K562 (cell line): Measurements from ENCODE around the gene ZNF691. TPM values are rescaled to one million over a fixed set of nuclear protein-coding genes. Genes with fewer than 3 reads are reported as not detected.

ENCODE experiments used
- BMI1 ChIP-seq: fragments of 150-350 bp; IDR thresholded peaks from 2 replicates; pipeline ENCODE4 v1.6.1; 2014; ENCODE audit warnings: low read length
- EGR1 ChIP-seq: fragments of 450-650 bp; conservative IDR thresholded peaks from 2 replicates; pipeline ENCODE4 v1.6.1; 2017; ENCODE audit warnings: mild to moderate bottlenecking
- ELF2 ChIP-seq: fragments of 250-450 bp; sonication (Bioruptor Pico); IDR thresholded peaks from 2 replicates; pipeline ENCODE4 v1.5.0; 2021; ENCODE audit warnings: mild to moderate bottlenecking
- EP400 ChIP-seq: fragments of 450-650 bp; IDR thresholded peaks from 2 replicates; pipeline ENCODE4 v1.6.1; 2017; ENCODE audit warnings: antibody characterized with exemption, mild to moderate bottlenecking, moderate library complexity
- HCFC1 ChIP-seq: IDR thresholded peaks from 2 replicates; pipeline ENCODE4 v1.6.1; 2012; ENCODE audit warnings: low read depth, low read length, improper control_type of control experiment
- HOXB6 ChIP-seq: fragments of 250-450 bp; sonication (Bioruptor Pico); IDR thresholded peaks from 2 replicates; pipeline ENCODE4 v1.5.1; 2022; ENCODE audit warnings: mild to moderate bottlenecking, borderline replicate concordance
- SMARCA4 ChIP-seq: fragments of 450-650 bp; IDR thresholded peaks from 2 replicates; pipeline ENCODE4 v1.6.1; 2016
- SMARCE1 ChIP-seq: fragments of 450-650 bp; IDR thresholded peaks from 2 replicates; pipeline ENCODE4 v1.7.1; 2016; ENCODE audit warnings: mild to moderate bottlenecking
- TAF9B ChIP-seq: fragments of 450-650 bp; IDR thresholded peaks from 2 replicates; pipeline ENCODE4 v1.6.1; 2018; ENCODE audit warnings: mild to moderate bottlenecking; ENCODE audit not compliant: partially characterized antibody
- TBL1XR1 ChIP-seq, 2 experiments: IDR thresholded peaks; 2 replicates each; pipeline ENCODE4 v1.6.1; 2012; ENCODE audit warnings: improper control_type of control experiment in 2 of 2, low read length in 2 of 2, mild to moderate bottlenecking in 1 of 2
- XRCC3 ChIP-seq: fragments of 450-650 bp; IDR thresholded peaks from 2 replicates; pipeline ENCODE4 v1.6.1; 2017; ENCODE audit warnings: mild to moderate bottlenecking, moderate library complexity
- ZBTB8A ChIP-seq: fragments of 450-650 bp; IDR thresholded peaks from 2 replicates; pipeline ENCODE4 v1.6.1; 2018; ENCODE audit warnings: mild to moderate bottlenecking, moderate library complexity; ENCODE audit not compliant: partially characterized antibody
- ZC3H8 ChIP-seq: fragments of 450-650 bp; IDR thresholded peaks from 2 replicates; pipeline ENCODE4 v1.6.1; 2017
- ZFPM2 ChIP-seq: fragments of 250-450 bp; sonication (Bioruptor Pico); IDR thresholded peaks from 2 replicates; pipeline ENCODE4 v1.5.1; 2022; ENCODE audit warnings: mild to moderate bottlenecking
- polyA plus RNA-seq, 8 experiments: library from polyadenylated mRNA; depleted of rRNA in 4 of 8; stranded (reverse) in 5 of 8; unstranded in 3 of 8; fragments of >200 nt; fragmentation: Nextera tagmentation in 2 of 8; fragmentation: Illumina TruSeq in 1 of 8; extraction: Ambion mirVana in 2 of 8; extraction: Trizol in 1 of 8; gene quantifications; 2 replicates each; pipeline versions ENCODE4 v1.2.1 to v1.2.3, GENCODE V29; 2011 to 2014; ENCODE audit warnings: inconsistent platforms in 1 of 8, missing spikeins in 1 of 8
- total RNA-seq, 7 experiments: library from RNA; depleted of rRNA in 6 of 7; stranded (reverse); fragments of >200 nt in 6 of 7; fragmentation: Illumina TruSeq in 2 of 7; extraction: Trizol in 2 of 7; gene quantifications; 2 replicates each; pipeline versions ENCODE4 v1.2.1 to v1.2.3, GENCODE V29; 2011 to 2021; ENCODE audit warnings: low replicate concordance in 1 of 7
- TF ChIP-seq, protein P1 (sequence below): IDR thresholded peaks from 2 replicates; pipeline ENCODE4 v1.6.1; 2012; ENCODE audit warnings: low read depth, low read length, improper control_type of control experiment, borderline replicate concordance
- TF ChIP-seq, protein P2 (sequence below): fragments of 450-650 bp; IDR thresholded peaks from 2 replicates; pipeline ENCODE4 v1.6.1; 2017; ENCODE audit warnings: mild to moderate bottlenecking, moderate library complexity
- TF ChIP-seq, protein P3 (sequence below): fragments of 450-650 bp; formaldehyde crosslinking; IDR thresholded peaks from 2 replicates; pipeline ENCODE4 v1.4.0; 2020; ENCODE audit warnings: mild to moderate bottlenecking, moderate library complexity
- TF ChIP-seq, protein P4 (sequence below): fragments of 450-650 bp; IDR thresholded peaks from 2 replicates; pipeline ENCODE4 v1.6.1; 2018; ENCODE audit warnings: mild to moderate bottlenecking, low read depth; ENCODE audit not compliant: partially characterized antibody
- TF ChIP-seq, protein P5 (sequence below): sonication (generic); formaldehyde crosslinking; IDR thresholded peaks from 2 replicates; pipeline ENCODE4 v1.8.1; 2023; ENCODE audit warnings: mild to moderate bottlenecking, missing genetic modification reagents

ZNF691 gene
- total and polyA plus RNA-seq, 9 of the 15 experiments (the other 6 are each of a cell fraction or from before 2014, with no cell fraction given), result 10.7 to 30.4 (median 14.8) TPM

DNA sequence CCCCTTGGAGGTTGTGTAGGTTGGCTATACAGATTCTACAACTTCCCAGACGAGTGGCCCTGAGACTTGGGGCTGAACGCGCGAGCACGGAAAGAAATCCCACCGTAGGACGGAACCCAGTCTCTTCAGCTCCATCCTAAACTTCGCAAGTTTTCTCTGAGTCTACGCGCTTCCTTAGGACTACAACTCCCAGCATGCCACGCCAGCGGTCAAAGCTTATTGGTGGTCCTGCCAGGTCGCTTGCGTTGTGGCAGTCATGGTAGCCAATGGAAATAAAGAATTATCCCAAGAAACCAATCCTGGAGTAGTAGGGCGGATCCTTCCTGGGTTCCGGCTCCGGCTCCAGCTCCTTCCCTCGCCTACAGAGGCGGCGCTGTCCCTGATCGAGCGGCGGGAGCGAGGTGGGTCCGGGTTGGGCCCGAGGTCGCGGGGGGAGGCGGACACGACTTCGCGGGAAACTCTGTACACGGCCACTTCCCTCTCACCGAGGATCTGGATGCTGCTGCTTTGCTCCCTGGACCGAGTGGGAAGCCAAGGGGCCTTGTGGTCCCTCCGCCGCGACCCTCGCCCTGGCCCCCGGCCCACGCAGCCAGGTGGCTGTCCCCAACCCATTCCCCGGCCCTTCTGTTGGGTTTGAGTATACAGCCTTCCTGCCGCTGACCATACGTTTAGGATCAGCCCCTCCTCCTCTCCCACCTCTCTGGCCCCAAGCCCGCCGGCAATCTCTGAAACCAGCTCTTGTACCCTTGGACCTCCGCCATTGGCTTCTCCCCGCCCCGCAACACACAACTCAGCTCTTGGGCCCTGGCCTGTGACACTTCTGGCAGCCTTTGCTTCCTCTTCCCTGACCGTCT, at the start of gene ZNF691 (continued):
- TF ChIP-seq, protein P1, sequence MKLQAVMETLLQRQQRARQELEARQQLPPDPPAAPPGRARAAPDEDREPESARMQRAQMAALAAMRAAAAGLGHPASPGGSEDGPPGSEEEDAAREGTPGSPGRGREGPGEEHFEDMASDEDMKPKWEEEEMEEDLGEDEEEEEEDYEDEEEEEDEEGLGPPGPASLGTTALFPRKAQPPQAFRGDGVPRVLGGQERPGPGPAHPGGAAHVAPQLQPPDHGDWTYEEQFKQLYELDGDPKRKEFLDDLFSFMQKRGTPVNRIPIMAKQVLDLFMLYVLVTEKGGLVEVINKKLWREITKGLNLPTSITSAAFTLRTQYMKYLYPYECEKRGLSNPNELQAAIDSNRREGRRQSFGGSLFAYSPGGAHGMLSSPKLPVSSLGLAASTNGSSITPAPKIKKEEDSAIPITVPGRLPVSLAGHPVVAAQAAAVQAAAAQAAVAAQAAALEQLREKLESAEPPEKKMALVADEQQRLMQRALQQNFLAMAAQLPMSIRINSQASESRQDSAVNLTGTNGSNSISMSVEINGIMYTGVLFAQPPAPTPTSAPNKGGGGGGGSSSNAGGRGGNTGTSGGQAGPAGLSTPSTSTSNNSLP, result no peak
- TF ChIP-seq BMI1, result no peak
- no peak; a peak in 2 of 4 replicates for TF ChIP-seq TBL1XR1 (IDR thresholded peaks at IDR 0.05; ENCODE audit: low read length in 2 of 2)
- no peak for TF ChIP-seq ZFPM2 (CRISPR knock-in tag)
- TF ChIP-seq EGR1, result peak; percentile 95
- peak; percentile 97 for TF ChIP-seq HCFC1
- TF ChIP-seq SMARCE1, result peak; percentile 63; the same call in 1 of the 2 replicates
- TF ChIP-seq, protein P2, sequence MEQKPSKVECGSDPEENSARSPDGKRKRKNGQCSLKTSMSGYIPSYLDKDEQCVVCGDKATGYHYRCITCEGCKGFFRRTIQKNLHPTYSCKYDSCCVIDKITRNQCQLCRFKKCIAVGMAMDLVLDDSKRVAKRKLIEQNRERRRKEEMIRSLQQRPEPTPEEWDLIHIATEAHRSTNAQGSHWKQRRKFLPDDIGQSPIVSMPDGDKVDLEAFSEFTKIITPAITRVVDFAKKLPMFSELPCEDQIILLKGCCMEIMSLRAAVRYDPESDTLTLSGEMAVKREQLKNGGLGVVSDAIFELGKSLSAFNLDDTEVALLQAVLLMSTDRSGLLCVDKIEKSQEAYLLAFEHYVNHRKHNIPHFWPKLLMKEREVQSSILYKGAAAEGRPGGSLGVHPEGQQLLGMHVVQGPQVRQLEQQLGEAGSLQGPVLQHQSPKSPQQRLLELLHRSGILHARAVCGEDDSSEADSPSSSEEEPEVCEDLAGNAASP, result no peak
- no peak for TF ChIP-seq ZC3H8
- TF ChIP-seq EP400, result peak; percentile 85
- no peak for TF ChIP-seq XRCC3
- peak; percentile 60 for TF ChIP-seq TAF9B
- TF ChIP-seq, protein P3, sequence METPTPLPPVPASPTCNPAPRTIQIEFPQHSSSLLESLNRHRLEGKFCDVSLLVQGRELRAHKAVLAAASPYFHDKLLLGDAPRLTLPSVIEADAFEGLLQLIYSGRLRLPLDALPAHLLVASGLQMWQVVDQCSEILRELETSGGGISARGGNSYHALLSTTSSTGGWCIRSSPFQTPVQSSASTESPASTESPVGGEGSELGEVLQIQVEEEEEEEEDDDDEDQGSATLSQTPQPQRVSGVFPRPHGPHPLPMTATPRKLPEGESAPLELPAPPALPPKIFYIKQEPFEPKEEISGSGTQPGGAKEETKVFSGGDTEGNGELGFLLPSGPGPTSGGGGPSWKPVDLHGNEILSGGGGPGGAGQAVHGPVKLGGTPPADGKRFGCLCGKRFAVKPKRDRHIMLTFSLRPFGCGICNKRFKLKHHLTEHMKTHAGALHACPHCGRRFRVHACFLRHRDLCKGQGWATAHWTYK, result peak; percentile 79
- TF ChIP-seq HOXB6 (CRISPR knock-in tag), result no peak
- 0 out of 2 replicates have a peak, but pooled peaks have one; percentile 46 for TF ChIP-seq ELF2 (CRISPR knock-in tag)
- no peak for TF ChIP-seq ZBTB8A
- TF ChIP-seq, protein P4, sequence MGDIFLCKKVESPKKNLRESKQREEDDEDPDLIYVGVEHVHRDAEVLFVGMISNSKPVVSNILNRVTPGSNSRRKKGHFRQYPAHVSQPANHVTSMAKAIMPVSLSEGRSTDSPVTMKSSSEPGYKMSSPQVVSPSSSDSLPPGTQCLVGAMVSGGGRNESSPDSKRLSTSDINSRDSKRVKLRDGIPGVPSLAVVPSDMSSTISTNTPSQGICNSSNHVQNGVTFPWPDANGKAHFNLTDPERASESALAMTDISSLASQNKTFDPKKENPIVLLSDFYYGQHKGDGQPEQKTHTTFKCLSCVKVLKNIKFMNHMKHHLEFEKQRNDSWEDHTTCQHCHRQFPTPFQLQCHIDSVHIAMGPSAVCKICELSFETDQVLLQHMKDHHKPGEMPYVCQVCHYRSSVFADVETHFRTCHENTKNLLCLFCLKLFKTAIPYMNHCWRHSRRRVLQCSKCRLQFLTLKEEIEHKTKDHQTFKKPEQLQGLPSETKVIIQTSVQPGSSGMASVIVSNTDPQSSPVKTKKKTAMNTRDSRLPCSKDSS, result no peak
- TF ChIP-seq, protein P5, sequence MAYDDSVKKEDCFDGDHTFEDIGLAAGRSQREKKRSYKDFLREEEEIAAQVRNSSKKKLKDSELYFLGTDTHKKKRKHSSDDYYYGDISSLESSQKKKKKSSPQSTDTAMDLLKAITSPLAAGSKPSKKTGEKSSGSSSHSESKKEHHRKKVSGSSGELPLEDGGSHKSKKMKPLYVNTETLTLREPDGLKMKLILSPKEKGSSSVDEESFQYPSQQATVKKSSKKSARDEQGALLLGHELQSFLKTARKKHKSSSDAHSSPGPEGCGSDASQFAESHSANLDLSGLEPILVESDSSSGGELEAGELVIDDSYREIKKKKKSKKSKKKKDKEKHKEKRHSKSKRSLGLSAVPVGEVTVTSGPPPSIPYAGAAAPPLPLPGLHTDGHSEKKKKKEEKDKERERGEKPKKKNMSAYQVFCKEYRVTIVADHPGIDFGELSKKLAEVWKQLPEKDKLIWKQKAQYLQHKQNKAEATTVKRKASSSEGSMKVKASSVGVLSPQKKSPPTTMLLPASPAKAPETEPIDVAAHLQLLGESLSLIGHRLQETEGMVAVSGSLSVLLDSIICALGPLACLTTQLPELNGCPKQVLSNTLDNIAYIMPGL (CRISPR knock-in tag), result no peak
- no peak for TF ChIP-seq SMARCA4
